HG03108 (cell line): ENCODE results near the gene KLHDC1.
"Not testable (repeated sequence)": the region's sequence is repeated elsewhere in the genome, so short reads cannot be mapped to it uniquely, and the experiment has no call there.

ENCODE experiments used
- ATAC-seq: cut with Tn5 transposase; IDR thresholded peaks from one replicate; pipeline ENCODE4 v1.9.1; 2021; ENCODE audit warnings: moderate library complexity; ENCODE audit not compliant: unreplicated experiment

KLHDC1 gene

GRCh38 chr14:49781040-49781439 is 88.1 kb downstream of the KLHDC1 start:
- ATAC-seq, result not testable (repeated sequence)

DNA sequence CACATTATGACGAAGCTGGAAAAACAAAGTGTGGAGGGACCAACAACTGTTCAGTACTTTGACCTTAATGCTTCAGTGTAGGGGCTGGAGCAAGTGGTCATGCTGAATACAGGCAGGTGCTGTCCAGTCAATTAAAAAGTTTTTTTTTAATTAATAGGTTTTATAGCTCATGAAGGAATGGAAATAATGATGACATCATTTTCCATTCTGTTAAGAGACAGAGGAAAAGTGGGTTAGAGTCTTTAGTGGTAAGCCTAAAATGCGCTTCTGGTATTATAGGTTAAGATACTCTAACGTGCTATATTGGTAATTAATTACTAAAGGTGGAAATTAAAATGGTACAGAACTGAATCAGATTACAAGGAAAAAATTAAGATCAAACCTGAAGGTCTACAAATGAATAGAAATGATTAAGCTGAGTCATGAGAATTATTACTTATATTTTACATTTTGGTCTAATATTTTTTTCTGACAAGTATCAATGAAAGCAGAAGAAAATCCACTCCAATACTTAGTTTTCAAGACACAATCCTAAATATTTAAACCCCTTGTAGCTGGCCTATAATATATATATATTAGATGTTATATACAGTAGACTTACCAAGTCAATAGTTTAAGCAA is 90.6 kb downstream of the KLHDC1 start:
- no peak for ATAC-seq

DNA sequence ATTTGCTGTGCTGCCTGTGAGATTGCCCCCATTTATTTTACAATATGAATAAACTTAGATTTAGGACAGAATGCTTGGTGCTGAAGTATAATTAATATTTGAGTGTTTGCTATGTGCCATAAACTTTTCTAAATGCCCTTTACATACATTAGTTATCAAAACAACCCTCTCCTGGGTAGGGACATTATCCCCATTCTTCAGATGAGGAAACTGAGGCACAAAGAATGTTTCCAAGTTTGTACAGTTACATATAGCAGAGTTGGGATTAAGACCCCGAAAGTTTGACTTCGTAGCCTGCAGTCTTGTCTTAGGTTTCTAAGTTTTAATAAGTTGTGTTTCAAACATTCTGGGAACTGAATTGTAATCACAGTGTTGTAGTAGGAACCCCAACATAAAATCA is 93.4 kb downstream of the KLHDC1 start:
- no peak for ATAC-seq

- ATAC-seq, result no peak
Measured at GRCh38 chr14:49792618-49793017, 99.7 kb downstream of the KLHDC1 start.

- no peak for ATAC-seq
Measured at GRCh38 chr14:49796025-49796424, 103.1 kb downstream of the KLHDC1 start.
